GM12878 (cell line): ENCODE measurements around the gene ZDHHC17. TPM values are rescaled to one million over a fixed set of nuclear protein-coding genes. Genes with fewer than 3 reads are reported as not detected.

Source experiments
- BRCA1 ChIP-seq: IDR thresholded peaks from 2 replicates; pipeline ENCODE4 v1.6.1; 2011; ENCODE audit warnings: low read depth, low read length, improper control_type of control experiment
- EED ChIP-seq: sonication (generic); IDR thresholded peaks from 2 replicates; pipeline ENCODE4 v1.6.1; 2016; ENCODE audit warnings: antibody characterized with exemption, low read depth
- HDAC6 ChIP-seq: fragments of 200-600 bp; sonication (generic); IDR thresholded peaks from one replicate; pipeline ENCODE4 v1.8.0; 2017; ENCODE audit warnings: antibody characterized with exemption; ENCODE audit not compliant: unreplicated experiment
- KAT2A ChIP-seq: conservative IDR thresholded peaks from 2 replicates; pipeline ENCODE4 v1.6.1; 2011; ENCODE audit warnings: low read depth, low read length; ENCODE audit not compliant: control insufficient read depth
- MXI1 ChIP-seq: fragments of 150-350 bp; IDR thresholded peaks from 2 replicates; pipeline ENCODE4 v1.6.1; 2011; ENCODE audit warnings: low read depth, mild to moderate bottlenecking, inconsistent platforms, low read length, improper control_type of control experiment
- NKRF ChIP-seq: fragments of 450-650 bp; conservative IDR thresholded peaks from 2 replicates; pipeline ENCODE4 v1.6.1; 2017; ENCODE audit warnings: mild to moderate bottlenecking, moderate library complexity
- NRF1 ChIP-seq: conservative IDR thresholded peaks from 2 replicates; pipeline ENCODE4 v1.6.1; 2011; ENCODE audit warnings: mild to moderate bottlenecking, low read depth, low read length, improper control_type of control experiment
- POLR2AphosphoS2 ChIP-seq: IDR thresholded peaks from 2 replicates; pipeline ENCODE4 v1.6.1; 2011; ENCODE audit warnings: low read depth, mild to moderate bottlenecking, low read length, improper control_type of control experiment, moderate library complexity
- PRDM15 ChIP-seq: fragments of 450-650 bp; formaldehyde crosslinking; IDR thresholded peaks from 2 replicates; pipeline ENCODE4 v1.4.0; 2020; ENCODE audit warnings: mild to moderate bottlenecking, moderate library complexity
- RB1 ChIP-seq: fragments of 450-650 bp; formaldehyde crosslinking; IDR thresholded peaks from 2 replicates; pipeline ENCODE4 v1.6.1; 2017; ENCODE audit warnings: mild to moderate bottlenecking, borderline replicate concordance
- SMAD5 ChIP-seq: IDR thresholded peaks from 2 replicates; pipeline ENCODE4 v1.6.1; 2016; ENCODE audit warnings: antibody characterized with exemption, low read depth
- SMARCA5 ChIP-seq: fragments of 450-650 bp; IDR thresholded peaks from 2 replicates; pipeline ENCODE4 v1.6.1; 2017; ENCODE audit warnings: mild to moderate bottlenecking
- SRF ChIP-seq, 2 experiments: IDR thresholded peaks; 2 replicates each; pipeline ENCODE4 v1.6.1; 2011; ENCODE audit warnings: low read depth in 2 of 2, low read length in 2 of 2, mild to moderate bottlenecking in 1 of 2, moderate library complexity in 1 of 2
- TCF12 ChIP-seq: IDR thresholded peaks from 2 replicates; pipeline ENCODE4 v1.6.1; 2011; ENCODE audit warnings: low read depth, mild to moderate bottlenecking, low read length
- ZSCAN29 ChIP-seq: fragments of 450-650 bp; IDR thresholded peaks from 2 replicates; pipeline ENCODE4 v1.6.1; 2017; ENCODE audit warnings: mild to moderate bottlenecking, moderate library complexity
- polyA plus RNA-seq, 11 experiments: library from polyadenylated mRNA; depleted of rRNA in 4 of 11; unstranded in 6 of 11; stranded (reverse) in 5 of 11; fragments of >200 nt; fragmentation: Nextera tagmentation in 4 of 11; fragmentation: Illumina TruSeq in 1 of 11; extraction: Ambion mirVana in 4 of 11; extraction: Trizol in 1 of 11; gene quantifications; 1 replicate in 1 of 11; 2 replicates in 10 of 11; pipeline versions ENCODE4 v1.2.1 to v1.2.3, GENCODE V29; 2011 to 2016; ENCODE audit warnings: inconsistent platforms in 2 of 11, missing spikeins in 2 of 11, low read depth in 1 of 11
- total RNA-seq, 4 experiments: library from RNA; depleted of rRNA in 3 of 4; stranded (reverse); fragments of >200 nt in 3 of 4; fragmentation: Illumina TruSeq in 1 of 4; extraction: Trizol in 1 of 4; gene quantifications; 2 replicates each; pipeline versions ENCODE4 v1.2.1 to v1.2.3, GENCODE V29; 2013 to 2021
- TF ChIP-seq, protein P1 (sequence below): fragments of 450-650 bp; IDR thresholded peaks from 2 replicates; pipeline ENCODE4 v1.6.1; 2017; ENCODE audit warnings: mild to moderate bottlenecking, moderate library complexity
- TF ChIP-seq, protein P2 (sequence below): fragments of 450-650 bp; IDR thresholded peaks from 2 replicates; pipeline ENCODE4 v1.6.1; 2017; ENCODE audit warnings: mild to moderate bottlenecking

The ZDHHC17 gene
- total and polyA plus RNA-seq, 10 of the 15 experiments (the other 5 are each of a cell fraction or from before 2014, with no cell fraction given): 4.3 to 50.0 (median 19.3) TPM

- TF ChIP-seq PRDM15 (CRISPR knock-in tag) (no peak), SMAD5 (peak; percentile 73), TCF12 (peak; percentile 15; the same call in 1 of the 2 replicates), HDAC6 (no peak), ZSCAN29 (0 out of 2 replicates have a peak, but pooled peaks have one; percentile 38), EED (peak; percentile 12; the same call in 1 of the 2 replicates), BRCA1 (no peak), NRF1 (peak; percentile 53), NKRF (peak; percentile 65), SMARCA5 (peak; percentile 34; the same call in 1 of the 2 replicates), SRF (IDR thresholded peaks at IDR 0.05; ENCODE audit: low read depth in 2 of 2, low read length in 2 of 2) (no peak), MXI1 (peak; percentile 58), KAT2A (no peak), POLR2AphosphoS2 (0 out of 2 replicates have a peak, but pooled peaks have one; percentile 68), RB1 (peak; percentile 19; the same call in 1 of the 2 replicates)
- TF ChIP-seq, protein P1, sequence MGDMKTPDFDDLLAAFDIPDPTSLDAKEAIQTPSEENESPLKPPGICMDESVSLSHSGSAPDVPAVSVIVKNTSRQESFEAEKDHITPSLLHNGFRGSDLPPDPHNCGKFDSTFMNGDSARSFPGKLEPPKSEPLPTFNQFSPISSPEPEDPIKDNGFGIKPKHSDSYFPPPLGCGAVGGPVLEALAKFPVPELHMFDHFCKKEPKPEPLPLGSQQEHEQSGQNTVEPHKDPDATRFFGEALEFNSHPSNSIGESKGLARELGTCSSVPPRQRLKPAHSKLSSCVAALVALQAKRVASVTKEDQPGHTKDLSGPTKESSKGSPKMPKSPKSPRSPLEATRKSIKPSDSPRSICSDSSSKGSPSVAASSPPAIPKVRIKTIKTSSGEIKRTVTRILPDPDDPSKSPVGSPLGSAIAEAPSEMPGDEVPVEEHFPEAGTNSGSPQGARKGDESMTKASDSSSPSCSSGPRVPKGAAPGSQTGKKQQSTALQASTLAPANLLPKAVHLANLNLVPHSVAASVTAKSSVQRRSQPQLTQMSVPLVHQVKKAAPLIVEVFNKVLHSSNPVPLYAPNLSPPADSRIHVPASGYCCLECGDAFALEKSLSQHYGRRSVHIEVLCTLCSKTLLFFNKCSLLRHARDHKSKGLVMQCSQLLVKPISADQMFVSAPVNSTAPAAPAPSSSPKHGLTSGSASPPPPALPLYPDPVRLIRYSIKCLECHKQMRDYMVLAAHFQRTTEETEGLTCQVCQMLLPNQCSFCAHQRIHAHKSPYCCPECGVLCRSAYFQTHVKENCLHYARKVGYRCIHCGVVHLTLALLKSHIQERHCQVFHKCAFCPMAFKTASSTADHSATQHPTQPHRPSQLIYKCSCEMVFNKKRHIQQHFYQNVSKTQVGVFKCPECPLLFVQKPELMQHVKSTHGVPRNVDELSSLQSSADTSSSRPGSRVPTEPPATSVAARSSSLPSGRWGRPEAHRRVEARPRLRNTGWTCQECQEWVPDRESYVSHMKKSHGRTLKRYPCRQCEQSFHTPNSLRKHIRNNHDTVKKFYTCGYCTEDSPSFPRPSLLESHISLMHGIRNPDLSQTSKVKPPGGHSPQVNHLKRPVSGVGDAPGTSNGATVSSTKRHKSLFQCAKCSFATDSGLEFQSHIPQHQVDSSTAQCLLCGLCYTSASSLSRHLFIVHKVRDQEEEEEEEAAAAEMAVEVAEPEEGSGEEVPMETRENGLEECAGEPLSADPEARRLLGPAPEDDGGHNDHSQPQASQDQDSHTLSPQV: no peak
- TF ChIP-seq, protein P2, sequence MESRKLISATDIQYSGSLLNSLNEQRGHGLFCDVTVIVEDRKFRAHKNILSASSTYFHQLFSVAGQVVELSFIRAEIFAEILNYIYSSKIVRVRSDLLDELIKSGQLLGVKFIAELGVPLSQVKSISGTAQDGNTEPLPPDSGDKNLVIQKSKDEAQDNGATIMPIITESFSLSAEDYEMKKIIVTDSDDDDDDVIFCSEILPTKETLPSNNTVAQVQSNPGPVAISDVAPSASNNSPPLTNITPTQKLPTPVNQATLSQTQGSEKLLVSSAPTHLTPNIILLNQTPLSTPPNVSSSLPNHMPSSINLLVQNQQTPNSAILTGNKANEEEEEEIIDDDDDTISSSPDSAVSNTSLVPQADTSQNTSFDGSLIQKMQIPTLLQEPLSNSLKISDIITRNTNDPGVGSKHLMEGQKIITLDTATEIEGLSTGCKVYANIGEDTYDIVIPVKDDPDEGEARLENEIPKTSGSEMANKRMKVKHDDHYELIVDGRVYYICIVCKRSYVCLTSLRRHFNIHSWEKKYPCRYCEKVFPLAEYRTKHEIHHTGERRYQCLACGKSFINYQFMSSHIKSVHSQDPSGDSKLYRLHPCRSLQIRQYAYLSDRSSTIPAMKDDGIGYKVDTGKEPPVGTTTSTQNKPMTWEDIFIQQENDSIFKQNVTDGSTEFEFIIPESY: no peak
These were observed at the start of gene ZDHHC17 (continued) for GRCh38 chr12:76763746-76764675.
